Cerebellar nuclear complex (tissue), 1 donor: ENCODE results near the gene TUBGCP2.
"Not testable (repeated sequence)": the region's sequence is repeated elsewhere in the genome, so short reads cannot be mapped to it uniquely, and the experiment has no call there.

Experiments
- DNase-seq, 2 experiments: peaks; one replicate each; lab custom pipeline; 2025; lab: John Stamatoyannopoulos, UW

The TUBGCP2 gene

GRCh38 chr10:133278577-133279265 lies 30.0 kb downstream of the TUBGCP2 start:
- DNase-seq = no peak

DNA sequence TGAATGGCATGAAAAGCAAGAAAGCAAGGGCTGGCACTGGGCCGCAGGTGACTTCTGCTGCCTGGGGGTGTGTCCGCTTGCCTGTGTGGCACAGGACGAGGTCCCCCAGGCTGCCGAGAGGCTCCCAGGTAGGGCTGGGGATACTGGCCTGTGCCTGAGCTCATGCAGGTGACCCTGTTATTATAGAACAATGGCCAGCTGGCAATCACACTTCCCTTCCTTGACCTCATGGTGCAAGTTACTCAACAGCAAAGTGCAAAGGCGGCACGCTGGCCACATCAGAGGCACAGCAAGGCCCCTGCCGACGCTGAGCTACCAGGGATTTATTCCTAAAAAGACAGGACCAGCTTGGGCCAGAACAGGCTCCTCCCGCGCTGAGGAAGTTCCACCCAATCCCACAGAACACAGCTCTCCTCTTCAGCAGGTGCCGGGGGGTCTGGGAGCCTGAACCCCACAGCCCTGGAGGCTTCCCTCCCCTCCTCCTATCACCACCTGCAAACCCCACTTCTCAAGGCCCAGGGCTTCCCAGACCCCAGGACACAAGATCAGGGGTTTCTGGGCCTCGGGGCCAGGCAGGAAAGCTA lies 30.6 kb downstream of the TUBGCP2 start:
- no peak for DNase-seq

DNA sequence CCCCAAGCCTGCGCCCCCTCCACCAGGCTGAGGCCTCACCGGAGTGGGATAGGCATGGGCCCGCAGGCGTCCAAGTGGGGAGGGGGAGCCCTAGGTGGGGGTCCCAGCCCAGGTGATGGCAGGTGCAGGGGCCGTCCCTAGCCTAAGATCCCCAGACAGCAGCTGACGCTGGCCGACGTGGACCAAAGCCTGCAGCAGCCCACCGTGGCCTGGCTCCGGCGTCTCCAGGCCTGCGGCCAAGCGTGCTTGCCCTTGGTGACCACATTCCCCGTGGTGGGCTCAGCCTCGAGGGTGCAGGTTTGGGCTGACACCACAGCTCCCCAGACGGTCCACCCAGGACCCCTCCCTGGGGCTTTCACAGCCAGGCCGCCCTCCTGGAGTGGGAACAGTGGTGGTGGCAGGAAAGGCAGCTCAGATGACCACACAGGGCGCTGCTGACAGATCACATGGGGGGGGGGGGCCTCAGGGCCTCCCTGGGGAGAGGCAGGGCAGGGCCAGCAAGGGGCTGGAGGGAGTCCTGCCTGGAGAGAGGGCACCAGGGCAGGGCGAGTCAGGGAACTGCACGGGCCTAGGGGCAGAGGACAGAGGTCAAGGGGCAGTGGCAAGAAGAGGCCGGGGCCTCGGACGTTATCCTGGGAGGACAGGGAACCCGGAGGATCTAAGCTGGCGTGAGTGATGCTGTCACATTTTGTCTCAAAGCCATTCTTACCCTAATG lies 31.2 kb downstream of the TUBGCP2 start:
- DNase-seq = no peak

GRCh38 chr10:133276435-133277201 lies 32.1 kb downstream of the TUBGCP2 start, which contains the start of gene ADAM8:
ADAM8 (minus strand) TSS chr10:133276868; CDS start chr10:133276817, 51 bp downstream.
- DNase-seq = no peak

GRCh38 chr10:133276100-133276434 lies 32.6 kb downstream of the TUBGCP2 start:
- DNase-seq = no peak

DNA sequence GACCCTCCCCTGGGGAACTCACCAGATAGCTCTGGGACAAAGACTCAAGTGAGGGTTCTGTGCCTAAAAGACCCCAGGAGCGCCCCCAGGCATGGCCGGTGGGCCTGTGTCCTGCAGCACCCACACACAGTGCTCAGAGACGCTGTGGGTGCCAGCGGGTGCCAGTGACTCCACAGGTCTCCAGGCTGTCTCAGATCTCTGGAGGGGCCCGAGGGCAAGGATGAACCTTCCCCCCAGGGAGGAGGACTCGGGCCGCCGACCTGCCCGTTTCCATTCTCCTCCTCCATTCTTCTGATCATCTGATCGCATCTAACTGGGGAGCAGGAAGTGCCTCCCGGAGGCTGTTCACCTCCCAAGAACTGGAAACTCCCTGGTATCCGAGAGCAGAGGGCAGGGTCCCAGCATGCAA lies 33.0 kb downstream of the TUBGCP2 start:
- no peak for DNase-seq

DNA sequence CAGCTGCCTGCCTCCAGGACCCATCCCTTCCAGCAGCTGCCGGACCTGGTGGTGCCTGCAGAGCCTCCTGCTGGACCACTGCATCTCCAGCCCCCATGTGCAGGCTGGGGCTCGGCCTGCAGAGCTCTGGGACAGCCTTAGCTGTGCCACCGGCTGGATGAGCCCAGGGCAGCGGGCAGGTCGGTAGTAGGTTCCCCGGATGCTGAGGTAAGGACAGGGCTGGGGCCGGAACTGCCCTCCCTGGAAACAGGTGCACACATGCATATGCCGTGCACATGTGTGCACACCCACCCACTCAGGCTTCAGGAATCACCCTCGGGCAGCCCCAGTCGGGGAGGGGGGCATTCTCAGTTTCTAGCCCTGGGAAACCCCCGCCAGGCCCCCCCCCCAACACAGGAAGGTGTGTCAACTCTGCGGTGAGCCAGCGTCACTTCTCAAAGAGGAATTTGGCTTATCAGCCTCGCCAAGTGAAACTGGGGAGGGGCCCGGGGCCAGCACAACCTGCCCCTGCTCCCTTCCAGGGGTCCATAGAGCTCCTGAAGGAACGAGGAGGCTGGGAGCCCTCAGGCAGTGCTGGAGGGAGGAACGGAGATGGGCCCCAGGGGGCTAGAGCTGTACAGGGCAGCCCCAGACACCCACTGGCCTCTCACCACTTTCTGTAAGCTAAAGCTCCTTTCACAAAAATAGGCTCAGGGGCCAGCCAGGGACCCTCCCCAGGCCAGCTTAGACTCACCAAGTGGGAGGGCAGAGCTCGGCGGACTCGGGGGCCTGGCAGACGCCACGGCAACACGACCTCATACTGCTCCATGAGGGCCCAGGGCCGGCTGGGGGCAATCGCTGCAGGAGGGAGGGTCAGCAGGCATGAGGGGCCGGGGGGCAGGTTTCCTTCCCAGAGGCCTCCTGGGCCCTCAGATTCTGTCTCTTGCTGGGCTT lies 33.7 kb downstream of the TUBGCP2 start:
- DNase-seq = no peak

- DNase-seq = no peak
These were observed 35.0 kb downstream of the TUBGCP2 start for GRCh38 chr10:133273534-133274143.

DNA sequence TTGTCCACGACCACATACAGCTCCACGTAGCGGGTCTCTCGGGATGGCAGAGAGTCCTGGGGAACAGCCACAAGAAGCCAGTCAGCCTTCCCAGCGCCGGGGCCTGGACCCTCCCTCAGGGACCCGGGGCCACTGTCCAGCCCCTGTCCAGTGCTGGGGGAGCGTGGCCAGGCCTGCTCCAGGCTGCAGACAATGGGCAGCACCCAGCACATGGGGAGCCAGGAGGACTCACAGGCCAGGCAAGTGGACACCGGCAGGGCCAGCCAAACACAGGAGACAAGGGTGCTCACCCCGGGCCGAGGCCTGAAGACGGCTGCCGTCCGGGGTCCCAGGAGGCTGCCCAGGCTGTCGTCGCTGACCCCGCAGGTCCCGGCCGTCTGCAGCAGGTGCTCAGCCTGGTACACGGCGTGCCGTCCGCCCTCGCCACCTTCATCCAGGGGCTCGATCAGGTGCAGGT lies 35.7 kb downstream of the TUBGCP2 start:
- DNase-seq = no peak

DNA sequence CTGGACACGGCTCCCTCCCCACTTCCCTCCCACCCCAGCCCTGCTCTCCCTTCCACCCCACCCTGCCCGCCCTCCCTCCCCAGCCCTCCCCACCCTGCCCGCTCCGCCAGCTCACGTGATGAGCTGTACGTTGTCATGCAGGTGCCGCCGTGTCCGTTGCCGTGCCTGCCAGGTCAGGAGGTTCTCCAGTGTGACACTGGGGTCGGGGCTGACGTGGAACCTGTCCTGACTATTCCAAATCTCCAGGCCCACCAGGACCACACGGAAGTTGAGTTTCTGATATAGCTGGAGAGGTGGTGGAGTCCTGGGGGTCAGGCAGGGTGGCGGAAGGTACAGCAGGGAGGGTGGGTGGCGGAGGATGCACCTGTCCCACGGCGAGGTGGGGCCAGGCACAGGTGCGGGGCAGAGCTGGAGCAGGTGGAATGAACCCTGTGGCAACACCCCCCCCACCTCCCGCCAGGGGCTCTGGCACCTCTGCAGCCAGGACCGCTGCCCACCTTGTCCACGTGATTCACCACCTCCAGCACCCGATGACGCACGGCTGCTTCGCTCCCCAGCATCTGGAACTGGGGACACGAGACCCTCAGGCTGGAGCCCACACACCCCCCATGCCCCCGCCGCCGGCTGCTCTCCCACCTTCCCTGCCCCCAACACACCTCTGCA lies 36.2 kb downstream of the TUBGCP2 start:
- no peak for DNase-seq

DNA sequence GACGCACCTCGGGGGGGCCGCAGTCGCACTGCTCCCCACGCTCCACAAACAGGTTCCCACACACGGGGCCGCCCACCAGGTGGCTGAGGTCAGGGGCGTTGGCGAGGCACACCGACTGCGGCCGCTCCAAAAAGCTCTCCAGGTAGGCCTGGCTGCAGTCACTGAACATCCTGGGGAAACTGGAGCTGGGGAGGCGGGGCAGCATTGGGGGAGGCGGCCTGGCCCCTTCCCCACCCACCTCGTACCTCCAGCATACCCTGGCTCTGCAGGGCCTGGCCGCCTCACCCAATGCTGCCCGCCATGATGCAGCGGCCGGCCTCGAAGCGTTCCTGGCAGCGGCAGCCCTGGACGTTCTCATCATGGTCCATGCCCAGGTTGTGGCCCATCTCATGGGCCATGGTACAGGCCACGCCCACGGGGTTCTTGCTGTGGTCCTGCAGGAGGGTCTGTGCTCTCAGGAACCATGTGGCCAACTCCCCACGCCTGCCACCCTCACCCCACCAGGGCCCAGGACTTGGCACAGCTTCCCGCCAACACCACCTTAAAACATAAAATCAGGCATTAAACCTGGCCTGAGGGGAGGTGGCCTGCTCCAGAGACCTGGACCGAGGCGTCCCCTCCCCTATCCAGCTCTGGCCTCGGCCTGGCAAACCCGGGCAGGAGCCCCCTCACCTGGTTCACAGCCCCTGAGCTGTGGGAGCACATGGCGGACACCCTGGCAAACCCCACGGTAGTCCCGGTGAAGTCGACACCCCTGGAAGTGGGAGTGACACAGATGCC lies 37.0 kb downstream of the TUBGCP2 start:
- no peak for DNase-seq

DNA sequence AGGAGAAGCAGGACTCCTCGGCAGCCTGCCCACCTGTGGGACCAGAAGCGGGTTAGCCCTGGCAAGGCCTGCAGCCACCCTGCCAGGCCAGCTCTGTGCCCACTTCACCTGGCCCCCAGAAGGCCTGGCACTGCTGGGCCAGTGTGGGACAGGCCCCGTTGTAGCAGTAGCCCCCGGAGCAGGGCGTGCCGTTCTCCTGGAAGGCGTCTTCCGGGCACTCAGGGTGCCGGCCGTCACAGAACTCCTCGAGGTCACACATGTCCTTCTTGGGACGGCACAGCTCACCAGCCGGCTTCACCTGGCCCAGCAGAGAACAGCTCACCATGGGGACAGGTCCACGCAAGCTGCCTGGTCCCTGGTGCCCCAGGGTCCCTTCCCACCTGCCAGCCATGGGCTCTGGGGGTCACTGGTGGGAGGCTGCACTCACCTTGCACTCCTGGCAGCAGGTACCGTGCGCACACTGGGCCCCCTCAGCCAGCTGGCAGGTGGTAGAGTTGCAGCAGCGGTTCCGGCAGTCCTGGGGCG lies 37.8 kb downstream of the TUBGCP2 start:
- DNase-seq = no peak

DNA sequence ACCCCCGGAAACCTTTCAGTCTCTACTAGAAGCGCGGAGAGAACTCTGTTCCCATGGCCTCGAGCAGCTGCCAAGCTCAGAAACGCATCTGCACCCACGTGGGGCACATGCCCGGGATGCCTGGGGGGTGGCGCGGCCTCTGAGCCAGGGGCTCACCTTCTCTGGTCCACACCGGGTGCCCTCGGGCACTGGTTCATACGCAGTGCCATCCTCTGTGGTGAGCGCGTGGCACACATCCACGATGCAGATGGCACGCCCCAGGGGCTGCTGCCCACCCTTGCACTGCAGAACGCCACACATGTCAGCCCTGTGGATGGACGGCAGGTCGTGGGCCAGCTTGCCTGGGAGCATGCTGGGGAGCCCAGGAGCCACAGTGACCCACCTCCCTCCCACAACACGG lies 38.5 kb downstream of the TUBGCP2 start:
- DNase-seq = no peak

GRCh38 chr10:133269367-133269766 lies 39.3 kb downstream of the TUBGCP2 start:
- no peak for DNase-seq

DNA sequence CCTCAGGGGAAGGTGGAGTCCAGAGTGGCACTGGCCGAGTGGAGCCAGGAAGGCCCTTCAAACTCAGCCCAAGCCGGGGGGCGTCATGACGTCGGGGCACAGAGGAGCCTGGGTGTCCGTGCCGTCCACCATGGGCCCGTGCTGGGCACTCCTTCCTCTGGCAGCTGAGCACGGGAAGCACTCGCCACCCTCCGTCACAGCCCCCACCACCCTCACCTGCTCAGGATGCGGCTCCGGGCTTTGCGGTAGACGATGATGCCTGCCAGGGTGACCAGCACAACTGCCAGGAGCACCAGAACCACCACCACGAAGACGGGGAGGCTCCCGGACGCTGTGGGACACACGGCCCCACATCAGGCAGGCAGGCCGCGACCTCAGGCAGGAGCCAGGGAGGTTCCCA lies 40.1 kb downstream of the TUBGCP2 start:
- DNase-seq = no peak

DNA sequence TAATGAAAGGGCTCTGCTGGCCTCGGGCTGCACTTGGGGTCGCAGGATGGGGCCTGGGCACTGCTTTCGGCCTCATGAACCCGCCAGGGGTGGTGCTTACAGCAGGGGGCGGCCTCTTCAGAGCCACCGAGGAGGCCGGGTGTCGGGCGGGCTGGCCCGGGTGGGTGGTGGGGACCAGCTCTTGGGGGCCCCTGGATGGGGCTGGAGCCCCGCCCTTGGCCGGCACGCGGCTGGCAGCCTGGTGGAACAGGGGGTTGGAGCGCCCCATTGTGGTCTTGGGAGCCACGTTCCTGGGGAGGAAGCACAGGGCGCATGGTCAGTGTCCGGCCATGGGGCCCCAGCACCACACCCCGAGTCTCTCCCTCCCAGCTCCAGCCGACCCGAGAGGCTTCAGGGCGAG lies 40.8 kb downstream of the TUBGCP2 start:
- DNase-seq = no peak

DNA sequence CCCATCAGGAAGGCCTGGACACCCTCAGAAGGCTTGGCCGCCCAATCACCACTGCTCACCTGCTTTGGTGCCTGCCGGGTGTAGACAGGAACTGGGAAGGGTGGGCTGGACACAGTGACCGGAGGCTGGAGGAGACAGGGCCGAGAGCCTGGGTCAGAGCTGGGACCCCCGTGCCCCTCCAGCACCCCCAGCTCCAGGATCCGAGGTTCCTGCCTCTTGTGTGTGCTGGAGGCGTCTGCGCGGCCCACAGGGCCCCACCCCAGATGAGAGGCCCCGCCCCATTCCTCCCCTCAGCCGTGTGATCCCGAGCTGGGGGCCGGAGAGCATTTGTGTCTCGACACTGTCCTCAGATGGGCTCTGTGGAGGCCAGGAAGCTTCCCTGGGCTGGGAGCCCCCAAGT lies 41.4 kb downstream of the TUBGCP2 start:
- DNase-seq = no peak

DNA sequence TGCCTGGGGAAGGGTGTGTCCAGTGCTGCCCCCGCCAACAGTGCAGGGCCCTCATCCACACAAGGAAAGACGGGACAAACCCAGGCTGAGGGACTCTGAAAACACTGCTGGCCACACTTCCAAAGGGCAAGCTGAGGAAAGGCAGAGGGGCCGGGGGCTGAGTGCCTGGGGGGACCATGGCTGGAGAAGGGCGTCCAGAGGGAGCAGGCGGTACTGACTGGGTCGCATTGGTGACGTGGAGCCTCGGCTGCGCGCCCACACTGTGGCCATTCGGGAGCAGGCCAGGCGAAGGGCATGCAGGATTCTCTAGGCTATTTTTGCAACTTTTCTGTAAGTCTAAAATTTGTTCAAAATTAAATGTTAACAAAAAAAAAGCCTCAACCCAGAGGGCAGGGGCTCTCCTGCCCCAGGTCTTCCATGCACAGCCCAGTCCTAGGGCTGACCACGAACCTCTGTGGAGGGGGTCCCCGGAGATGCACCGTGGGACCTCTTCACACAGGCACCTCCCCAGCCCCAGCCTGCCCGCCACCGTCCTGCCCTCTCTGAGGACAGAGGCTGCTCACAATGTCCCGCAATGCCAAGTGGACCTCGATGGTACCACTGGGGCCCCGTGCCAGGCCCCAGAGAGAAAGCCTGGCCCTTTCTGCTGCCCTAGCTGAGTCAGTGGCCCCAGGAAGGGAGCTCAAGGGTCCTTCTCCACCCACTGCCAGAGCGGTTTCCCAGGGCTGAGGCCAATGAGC lies 42.4 kb downstream of the TUBGCP2 start:
- no peak for DNase-seq

DNA sequence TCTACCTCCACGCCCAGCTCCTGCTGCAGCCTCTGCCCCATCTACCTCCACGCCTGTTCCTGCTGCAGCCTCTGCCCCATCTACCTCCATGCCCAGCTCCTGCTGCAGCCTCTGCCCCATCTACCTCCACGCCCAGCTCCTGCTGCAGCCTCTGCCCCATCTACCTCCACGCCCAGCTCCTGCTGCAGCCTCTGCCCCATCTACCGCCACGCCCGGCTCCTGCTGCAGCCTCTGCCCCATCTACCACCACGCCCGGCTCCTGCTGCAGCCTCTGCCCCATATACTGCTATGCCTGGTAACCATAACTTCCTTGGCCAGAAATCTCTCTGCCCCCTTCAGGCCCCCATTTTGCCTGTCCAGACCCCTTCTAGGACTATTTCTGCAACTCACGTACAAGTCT lies 43.6 kb downstream of the TUBGCP2 start:
- not testable (repeated sequence) for DNase-seq
